Heart right ventricle (tissue), 16 donors: Measurements from ENCODE around the gene GFAP. TPM values are rescaled to one million over a fixed set of nuclear protein-coding genes. Genes with fewer than 3 reads are reported as not detected.

Source experiments
- ATAC-seq, 8 donors: fragments of 200-7000 bp; cut with Tn5 transposase; one replicate each; pipeline ENCODE4 v1.9.1; 2020; ENCODE audit warnings: mild to moderate bottlenecking in 8 of 8, moderate library complexity in 8 of 8, moderate number of reproducible peaks in 1 of 8
- DNase-seq, 2 donors: peaks; one replicate each; pipeline ENCODE4 v3.0.0-alpha.2; 2020
- H3K27ac ChIP-seq, 10 donors: fragments of 200-600 bp; sonication (generic) in 2 of 10; one replicate each; pipeline versions ENCODE4 v1.5.0 to v1.8.0; 2020 to 2022; ENCODE audit warnings: mild to moderate bottlenecking in 3 of 10
- H3K27me3 ChIP-seq, 7 donors: fragments of 200-600 bp; one replicate each; pipeline ENCODE4 v1.8.0; 2021 to 2022; ENCODE audit warnings: mild to moderate bottlenecking in 2 of 7
- H3K36me3 ChIP-seq, 9 donors: fragments of 200-600 bp; sonication (generic) in 1 of 9; one replicate each; pipeline versions ENCODE4 v1.5.0 to v1.8.0; 2020 to 2022; ENCODE audit warnings: mild to moderate bottlenecking in 2 of 9
- H3K4me1 ChIP-seq, 9 donors: fragments of 200-600 bp; sonication (generic) in 1 of 9; one replicate each; pipeline versions ENCODE4 v1.5.0 to v1.8.0; 2020 to 2022; ENCODE audit warnings: mild to moderate bottlenecking in 4 of 9
- H3K4me3 ChIP-seq, 10 donors: fragments of 200-600 bp; sonication (generic) in 2 of 10; one replicate each; pipeline versions ENCODE4 v1.5.0 to v1.8.0; 2020 to 2022; ENCODE audit warnings: mild to moderate bottlenecking in 7 of 10, moderate library complexity in 2 of 10
- H3K9me3 ChIP-seq, 11 donors: fragments of 200-600 bp in 10 of 11; sonication (generic) in 2 of 11; one replicate each; pipeline versions ENCODE4 v1.5.0 to v1.8.0; 2013 to 2022; ENCODE audit warnings: mild to moderate bottlenecking in 2 of 11, control low read depth in 1 of 11, moderate library complexity in 1 of 11
- WGBS, 2 donors: extraction: QIAGEN DNeasy Blood & Tissue Kit; methylation state at CpG; one replicate each; pipeline ENCODE4 v1.1.7; 2013; ENCODE audit warnings: inconsistent platforms in 1 of 2; 5-methylcytosine and 5-hydroxymethylcytosine counted together
- intact Hi-C, 10 donors: fragments of 100-400 bp; cut with DNase I; formaldehyde crosslinking; loops; one replicate each; pipeline versions ENCODE4 v1.11.1 to v1.14.2; 2022
- microRNA-seq, 2 donors: library from miRNA; unstranded; fragments of <30 nt; microRNA quantifications; one replicate each; pipeline ENCODE4 v1.2.0, GENCODE V29; 2021
- polyA plus RNA-seq, 2 donors: library from polyadenylated mRNA; stranded (reverse); fragments of 200-250 nt; gene quantifications; one replicate each; pipeline ENCODE4 v1.2.3, GENCODE V29; 2013
- total RNA-seq, 10 donors: library from RNA; stranded (reverse); fragmentation: NEBNext Ultra II Directional in 3 of 10; extraction: Animal tissue kit (Norgen Biotek cat#: 25700) in 3 of 10; gene quantifications; one replicate each; pipeline versions ENCODE4 v1.2.1 to v1.2.4, GENCODE V29; 2021 to 2023
- TF ChIP-seq, protein P1 (sequence below), 9 donors: fragments of 200-600 bp; sonication (generic) in 2 of 9; IDR thresholded peaks; one replicate each; pipeline versions ENCODE4 v1.5.0 to v1.8.0; 2021 to 2022; ENCODE audit warnings: antibody characterized with exemption in 9 of 9, mild to moderate bottlenecking in 5 of 9, moderate library complexity in 1 of 9
- donor health status: Arrhythmogenic right ventricular cardiomyopathy.
- donor health status: ischemic (EF 13 %, LVEDD 7.1; RV severe dilation, severe dysfunction).
- donor health status: healthy with polysubstance abuse.
- donor health status: DM: no; HTN: yes; CAD: no.
- donor health status: DM: no; HTN: no; CAD: no.
- donor health status: ischemic (EF 25% LVEDD 6.9; RV normal size, moderate dysfunction).
- donor health status: ischemic (EF 25% LVEDD 5.7; RV mildly dilated, moderate dysfunction).
- donor health status: healthy.
- donor health status: DM: yes; HTN: yes; CAD: no.
- donor health status: Ischemic cardiomyopathy.
- donor health status: ischemic (EF 35%, LVEDD 5.7; RV mildly dilated, moderate dysfunction).
- donor health status: nonischemic (EF 11% LVEDD 7.7; RV severe dilation, severe dysfunction).
- donor health status: DM: yes; HTN: yes; CAD: no.
- donor health status: PGD.
- donor health status: ischemic (EF 29% LVEDD 5.4; RV normal size, mild dysfunction).
- donor health status: nonischemic (EF 23%, LVEDD 6.1; RV moderate dilation, normal function).

GFAP gene
- total and polyA plus RNA-seq, 12 donors, result 2.1 to 8.6 (median 7.1) TPM

DNA sequence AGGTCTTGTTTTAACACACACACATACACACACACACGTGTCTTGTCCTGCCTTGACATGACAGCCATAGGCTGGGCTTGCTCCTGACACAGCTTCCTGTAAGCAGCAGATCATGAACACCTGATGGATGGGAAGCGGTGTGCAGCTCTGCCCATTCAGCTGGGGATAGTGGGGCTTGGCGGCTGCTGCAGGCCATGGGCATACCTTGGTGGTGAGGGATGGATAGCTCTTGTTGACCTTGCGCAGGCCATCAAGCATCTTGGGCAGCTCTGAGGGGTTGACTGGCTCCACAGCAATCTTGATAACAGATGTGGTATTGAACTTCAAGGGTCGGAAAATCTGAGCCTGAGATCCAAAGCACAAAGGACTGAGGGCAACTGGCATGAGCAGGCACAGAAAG, 55.6 kb downstream of the GFAP start:
- intact Hi-C loops, result loop anchor here in 1 of 10 donors (5.0 kb wide), 1 partner anchor 82 kb away; no protein-coding TSS in a partner anchor
- Histone ChIP-seq H3K36me3 (peaks cover 0 to 100% (median 92%) of the 10 kb centered on the region in 9 donors), H3K4me3 (no peak overlapping the region), H3K27me3 (no peaks in the 10 kb centered on the region), H3K9me3 (no peaks in the 10 kb centered on the region), H3K4me1 (peaks cover 0 to 4% (median 0%) of the 10 kb centered on the region in 9 donors), H3K27ac (no peak overlapping the region)
- TF ChIP-seq, protein P1, sequence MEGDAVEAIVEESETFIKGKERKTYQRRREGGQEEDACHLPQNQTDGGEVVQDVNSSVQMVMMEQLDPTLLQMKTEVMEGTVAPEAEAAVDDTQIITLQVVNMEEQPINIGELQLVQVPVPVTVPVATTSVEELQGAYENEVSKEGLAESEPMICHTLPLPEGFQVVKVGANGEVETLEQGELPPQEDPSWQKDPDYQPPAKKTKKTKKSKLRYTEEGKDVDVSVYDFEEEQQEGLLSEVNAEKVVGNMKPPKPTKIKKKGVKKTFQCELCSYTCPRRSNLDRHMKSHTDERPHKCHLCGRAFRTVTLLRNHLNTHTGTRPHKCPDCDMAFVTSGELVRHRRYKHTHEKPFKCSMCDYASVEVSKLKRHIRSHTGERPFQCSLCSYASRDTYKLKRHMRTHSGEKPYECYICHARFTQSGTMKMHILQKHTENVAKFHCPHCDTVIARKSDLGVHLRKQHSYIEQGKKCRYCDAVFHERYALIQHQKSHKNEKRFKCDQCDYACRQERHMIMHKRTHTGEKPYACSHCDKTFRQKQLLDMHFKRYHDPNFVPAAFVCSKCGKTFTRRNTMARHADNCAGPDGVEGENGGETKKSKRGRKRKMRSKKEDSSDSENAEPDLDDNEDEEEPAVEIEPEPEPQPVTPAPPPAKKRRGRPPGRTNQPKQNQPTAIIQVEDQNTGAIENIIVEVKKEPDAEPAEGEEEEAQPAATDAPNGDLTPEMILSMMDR (IDR thresholded peaks at IDR 0.05), result no peak
- 87 to 94% methylated on average over 5 of the region's 5 CpGs for WGBS, 2 donors
- DNase-seq, result no peak
- ATAC-seq, result no peak

DNA sequence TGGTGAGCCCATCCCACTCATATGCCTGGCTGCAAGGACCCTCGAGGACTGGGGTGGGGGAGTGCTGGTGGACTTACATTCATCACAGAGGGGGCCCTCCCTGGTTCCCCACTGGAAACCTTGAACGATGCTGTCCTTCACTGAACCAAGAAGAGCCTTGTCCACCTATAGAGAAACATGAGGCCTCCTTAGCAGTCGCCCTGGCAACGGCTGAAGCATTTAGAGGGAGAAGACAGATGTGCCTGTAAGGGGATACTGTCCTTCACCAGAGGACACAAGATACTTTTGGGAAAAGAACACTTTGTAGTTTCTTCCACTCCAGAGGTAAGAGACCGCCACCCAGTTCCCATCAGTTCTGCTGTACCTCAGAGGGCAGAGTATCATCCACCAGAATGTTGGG, 61.1 kb downstream of the GFAP start:
- DNase-seq, result no peak
- Histone ChIP-seq H3K27ac (no peak overlapping the region), H3K36me3 (peaks cover 3 to 99% (median 75%) of the 10 kb centered on the region in 9 donors), H3K4me1 (peaks cover 0 to 5% (median 0%) of the 10 kb centered on the region in 9 donors), H3K9me3 (no peaks in the 10 kb centered on the region), H3K4me3 (no peak overlapping the region), H3K27me3 (no peaks in the 10 kb centered on the region)
- TF ChIP-seq, protein P1 (IDR thresholded peaks at IDR 0.05), result no peak
- intact Hi-C loops, result no loop called here
- WGBS, 2 donors, result 94 to 97% methylated on average over 5 of the region's 5 CpGs
- no peak for ATAC-seq

Small RNA genes lying within 50 kb of the gene (microRNA-seq; reads per million reads assigned to microRNA genes)
- gene MIR6783, result 0 to 0.60 reads per million in 2 donors

Other genes with a start within 250 kb of the GFAP start
- gene CCDC43, start 225.7 kb downstream of the GFAP start, total RNA-seq, result 10 to 100 TPM; 24.2 to 35.3 (median 30.9) TPM
- gene CCDC43, start 225.7 kb downstream of the GFAP start, polyA plus RNA-seq, result 10 to 100 TPM; 14.4 to 19.8 TPM
- 1 to 10 TPM; 2.9 to 5.5 (median 4.0) TPM for gene DBF4B, start 206.8 kb downstream of the GFAP start, total RNA-seq
- 1 to 10 TPM; 2.2 to 8.0 TPM for gene DBF4B, start 206.8 kb downstream of the GFAP start, polyA plus RNA-seq
- gene ADAM11, start 156.5 kb downstream of the GFAP start, total RNA-seq, result 10 to 100 TPM in 4 of 10 donors, 1 to 10 TPM in 6; 3.2 to 18.3 (median 7.8) TPM
- gene ADAM11, start 156.5 kb downstream of the GFAP start, polyA plus RNA-seq, result 10 to 100 TPM in 1 of 2 donors, under 1 TPM in 1; 0.75 to 13.0 TPM
- 10 to 100 TPM; 13.9 to 41.5 (median 23.8) TPM for gene GJC1, start 85.2 kb downstream of the GFAP start, total RNA-seq
- 10 to 100 TPM; 10.9 to 17.0 TPM for gene GJC1, start 85.2 kb downstream of the GFAP start, polyA plus RNA-seq
- gene HIGD1B, start 67.6 kb downstream of the GFAP start, total RNA-seq, result 10 to 100 TPM in 4 of 10 donors, 1 to 10 TPM in 6; 4.7 to 26.6 (median 8.1) TPM
- gene HIGD1B, start 67.6 kb downstream of the GFAP start, polyA plus RNA-seq, result 10 to 100 TPM; 24.3 to 61.9 TPM
- gene EFTUD2, start 16.1 kb downstream of the GFAP start, total RNA-seq, result 10 to 100 TPM; 52.3 to 78.2 (median 62.9) TPM
- 10 to 100 TPM; 21.6 to 54.5 TPM for gene EFTUD2, start 16.1 kb downstream of the GFAP start, polyA plus RNA-seq
- 1 to 10 TPM in 3 of 10 donors, under 1 TPM in 6, not detected in 1; 0.11 to 4.3 (median 0.20) TPM for gene KIF18B, start 32.3 kb upstream of the GFAP start, total RNA-seq
- under 1 TPM; 0.04 to 0.80 TPM for gene KIF18B, start 32.3 kb upstream of the GFAP start, polyA plus RNA-seq
- gene C1QL1, start 52.8 kb upstream of the GFAP start, total RNA-seq, result 10 to 100 TPM in 2 of 10 donors, 1 to 10 TPM in 5, under 1 TPM in 3; 0.37 to 25.6 (median 1.1) TPM
- gene C1QL1, start 52.8 kb upstream of the GFAP start, polyA plus RNA-seq, result 10 to 100 TPM in 1 of 2 donors, 1 to 10 TPM in 1; 2.2 to 12.7 TPM
- 10 to 100 TPM; 28.1 to 46.2 (median 32.7) TPM for gene DCAKD, start 136.1 kb upstream of the GFAP start, total RNA-seq
- gene DCAKD, start 136.1 kb upstream of the GFAP start, polyA plus RNA-seq, result 10 to 100 TPM; 21.1 to 22.9 TPM
- 100 to 1,000 TPM in 1 of 10 donors, 10 to 100 TPM in 9; 60.6 to 110 (median 74.4) TPM for gene NMT1, start 145.8 kb upstream of the GFAP start, total RNA-seq
- 10 to 100 TPM; 40.9 to 68.5 TPM for gene NMT1, start 145.8 kb upstream of the GFAP start, polyA plus RNA-seq
- 100 to 1,000 TPM in 9 of 10 donors, 10 to 100 TPM in 1; 87.2 to 188 (median 115) TPM for gene PLCD3, start 217.0 kb upstream of the GFAP start, total RNA-seq
- gene PLCD3, start 217.0 kb upstream of the GFAP start, polyA plus RNA-seq, result 10 to 100 TPM; 44.6 to 72.3 TPM
- gene ACBD4, start 220.2 kb upstream of the GFAP start, total RNA-seq, result 1 to 10 TPM; 6.1 to 9.7 (median 7.3) TPM
- 10 to 100 TPM in 1 of 2 donors, 1 to 10 TPM in 1; 4.2 to 16.7 TPM for gene ACBD4, start 220.2 kb upstream of the GFAP start, polyA plus RNA-seq
- gene HEXIM1, start 233.0 kb upstream of the GFAP start, total RNA-seq, result 10 to 100 TPM; 17.0 to 37.4 (median 20.1) TPM
- gene HEXIM1, start 233.0 kb upstream of the GFAP start, polyA plus RNA-seq, result 10 to 100 TPM in 1 of 2 donors, 1 to 10 TPM in 1; 8.4 to 11.0 TPM
- gene HEXIM2, start 246.4 kb upstream of the GFAP start, total RNA-seq, result 10 to 100 TPM in 1 of 10 donors, 1 to 10 TPM in 9; 4.6 to 10.3 (median 6.3) TPM
- 1 to 10 TPM; 3.0 to 6.4 TPM for gene HEXIM2, start 246.4 kb upstream of the GFAP start, polyA plus RNA-seq